PFSK-1 (cell line): ENCODE data around the gene XRCC4.

Experiments
- FOXP2 ChIP-seq: optimal IDR thresholded peaks from 2 replicates; pipeline ENCODE3; 2011; ENCODE audit warnings: borderline replicate concordance, control low read depth, inconsistent platforms; ENCODE audit not compliant: insufficient read depth; ENCODE audit errors: extremely low read length, extremely low read depth
- POLR2AphosphoS5 ChIP-seq: IDR thresholded peaks from 2 replicates; pipeline ENCODE4 v1.6.1; 2012; ENCODE audit warnings: low read depth, mild to moderate bottlenecking, control low read depth, low read length, moderate library complexity
- SIN3A ChIP-seq: IDR thresholded peaks from 2 replicates; pipeline ENCODE4 v1.6.1; 2012; ENCODE audit warnings: mild to moderate bottlenecking, low read length, moderate library complexity, borderline replicate concordance; ENCODE audit not compliant: insufficient read depth
- TAF1 ChIP-seq: IDR thresholded peaks from 2 replicates; pipeline ENCODE4 v1.6.1; 2012; ENCODE audit warnings: low read length, control low read depth, borderline replicate concordance; ENCODE audit not compliant: insufficient read depth
- TF ChIP-seq, protein P1 (sequence below), 2 experiments: IDR thresholded peaks; 2 replicates each; pipeline versions ENCODE4 v1.6.1 to v1.8.0; 2011 to 2012; ENCODE audit warnings: low read depth in 2 of 2, low read length in 2 of 2, control low read depth in 1 of 2, inconsistent platforms in 1 of 2, mild to moderate bottlenecking in 1 of 2, moderate library complexity in 1 of 2; ENCODE audit not compliant: insufficient read depth in 1 of 2

The XRCC4 gene

DNA sequence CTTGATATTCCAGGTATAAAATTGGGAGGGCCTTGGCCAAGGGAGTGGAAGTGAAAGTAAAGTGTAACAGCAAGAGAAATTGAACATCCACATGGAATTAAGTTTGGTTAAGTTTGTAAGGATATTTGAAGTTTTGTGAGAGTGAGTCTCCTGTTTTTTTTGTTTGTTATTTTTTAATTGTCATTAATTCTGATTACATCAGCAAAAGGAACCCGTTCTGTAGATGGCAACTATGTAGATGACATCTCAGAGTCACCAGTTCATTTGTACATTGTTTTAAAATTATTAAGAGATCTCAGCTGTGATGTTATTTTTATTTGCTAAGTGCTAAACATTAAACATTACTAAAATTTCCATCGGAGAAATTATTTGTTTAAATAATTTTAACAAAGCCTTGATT is 65.2 kb downstream of the XRCC4 start:
- TF ChIP-seq POLR2AphosphoS5 (no peak), TAF1 (no peak), FOXP2 (no peak), SIN3A (no peak)
- TF ChIP-seq, protein P1, sequence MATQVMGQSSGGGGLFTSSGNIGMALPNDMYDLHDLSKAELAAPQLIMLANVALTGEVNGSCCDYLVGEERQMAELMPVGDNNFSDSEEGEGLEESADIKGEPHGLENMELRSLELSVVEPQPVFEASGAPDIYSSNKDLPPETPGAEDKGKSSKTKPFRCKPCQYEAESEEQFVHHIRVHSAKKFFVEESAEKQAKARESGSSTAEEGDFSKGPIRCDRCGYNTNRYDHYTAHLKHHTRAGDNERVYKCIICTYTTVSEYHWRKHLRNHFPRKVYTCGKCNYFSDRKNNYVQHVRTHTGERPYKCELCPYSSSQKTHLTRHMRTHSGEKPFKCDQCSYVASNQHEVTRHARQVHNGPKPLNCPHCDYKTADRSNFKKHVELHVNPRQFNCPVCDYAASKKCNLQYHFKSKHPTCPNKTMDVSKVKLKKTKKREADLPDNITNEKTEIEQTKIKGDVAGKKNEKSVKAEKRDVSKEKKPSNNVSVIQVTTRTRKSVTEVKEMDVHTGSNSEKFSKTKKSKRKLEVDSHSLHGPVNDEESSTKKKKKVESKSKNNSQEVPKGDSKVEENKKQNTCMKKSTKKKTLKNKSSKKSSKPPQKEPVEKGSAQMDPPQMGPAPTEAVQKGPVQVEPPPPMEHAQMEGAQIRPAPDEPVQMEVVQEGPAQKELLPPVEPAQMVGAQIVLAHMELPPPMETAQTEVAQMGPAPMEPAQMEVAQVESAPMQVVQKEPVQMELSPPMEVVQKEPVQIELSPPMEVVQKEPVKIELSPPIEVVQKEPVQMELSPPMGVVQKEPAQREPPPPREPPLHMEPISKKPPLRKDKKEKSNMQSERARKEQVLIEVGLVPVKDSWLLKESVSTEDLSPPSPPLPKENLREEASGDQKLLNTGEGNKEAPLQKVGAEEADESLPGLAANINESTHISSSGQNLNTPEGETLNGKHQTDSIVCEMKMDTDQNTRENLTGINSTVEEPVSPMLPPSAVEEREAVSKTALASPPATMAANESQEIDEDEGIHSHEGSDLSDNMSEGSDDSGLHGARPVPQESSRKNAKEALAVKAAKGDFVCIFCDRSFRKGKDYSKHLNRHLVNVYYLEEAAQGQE (IDR thresholded peaks at IDR 0.05; ENCODE audit: insufficient read depth in 1 of 2, low read depth in 2 of 2, low read length in 2 of 2), result no peak

DNA sequence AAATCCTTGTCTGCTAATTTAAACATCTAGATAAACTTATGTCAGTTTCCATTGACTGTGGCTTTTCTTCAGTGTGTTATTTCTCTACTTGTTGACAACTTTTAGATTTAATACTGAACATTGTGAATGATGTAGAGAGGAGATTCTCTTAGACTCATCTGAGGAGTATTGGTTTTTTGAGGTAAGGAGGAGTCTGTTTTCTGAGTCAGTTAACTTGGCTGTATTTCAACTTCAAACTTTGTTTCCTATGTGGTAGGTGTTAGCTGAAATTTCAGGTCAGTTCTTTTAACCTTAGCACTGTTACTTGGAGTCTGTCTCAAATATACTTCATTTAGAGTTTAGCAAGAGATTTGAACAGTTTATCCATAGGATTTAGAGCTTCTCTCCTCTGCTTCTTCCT is 67.9 kb downstream of the XRCC4 start:
- TF ChIP-seq, protein P1 (IDR thresholded peaks at IDR 0.05; ENCODE audit: insufficient read depth in 1 of 2, low read depth in 2 of 2, low read length in 2 of 2), result no peak
- TF ChIP-seq FOXP2 (no peak), POLR2AphosphoS5 (no peak), TAF1 (no peak), SIN3A (no peak)

DNA sequence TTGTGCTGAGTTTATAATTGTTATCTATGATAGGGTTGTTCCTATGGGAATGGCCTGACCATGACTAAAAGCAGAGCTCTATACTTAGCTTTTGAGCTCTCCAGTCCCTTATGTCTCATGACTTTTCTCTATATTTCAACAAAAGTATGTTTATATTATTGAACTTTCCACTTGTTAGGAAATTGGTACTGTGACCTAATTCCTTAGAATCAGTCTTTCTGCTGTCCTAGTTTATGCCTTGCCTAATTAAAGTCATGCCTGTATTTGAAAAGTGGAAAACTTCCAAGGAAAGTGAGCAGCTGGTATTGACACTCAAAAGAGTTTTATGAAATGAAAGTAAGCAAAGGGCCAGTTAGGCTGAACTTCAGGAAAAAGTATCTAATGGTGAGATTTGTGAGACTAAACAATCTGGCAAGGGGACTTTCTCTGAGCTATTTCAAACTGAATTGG is 68.6 kb downstream of the XRCC4 start:
- TF ChIP-seq SIN3A, result no peak
- TF ChIP-seq FOXP2, result no peak

DNA sequence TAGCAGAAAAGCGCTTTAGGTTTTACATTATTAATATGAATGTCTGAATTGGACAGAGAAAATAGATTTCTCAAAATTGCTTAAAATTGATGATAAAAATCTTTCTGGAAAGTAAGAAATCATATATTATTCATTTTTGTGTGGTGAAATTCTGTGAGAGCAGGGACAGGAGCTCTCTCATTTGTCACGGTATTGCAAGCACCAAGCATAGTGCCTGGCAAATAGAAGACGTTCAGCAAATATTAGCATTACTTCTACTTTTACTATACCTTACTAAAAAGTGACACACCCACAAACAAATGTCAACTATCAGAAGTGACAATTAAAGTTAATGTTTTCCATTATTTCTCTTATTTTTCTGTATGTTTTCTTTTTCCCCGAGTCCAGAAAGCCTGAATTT is 69.1 kb downstream of the XRCC4 start:
- TF ChIP-seq, protein P1 (IDR thresholded peaks at IDR 0.05; ENCODE audit: insufficient read depth in 1 of 2, low read depth in 2 of 2, low read length in 2 of 2), result no peak
- TF ChIP-seq FOXP2 (no peak), SIN3A (no peak), TAF1 (no peak), POLR2AphosphoS5 (no peak)

DNA sequence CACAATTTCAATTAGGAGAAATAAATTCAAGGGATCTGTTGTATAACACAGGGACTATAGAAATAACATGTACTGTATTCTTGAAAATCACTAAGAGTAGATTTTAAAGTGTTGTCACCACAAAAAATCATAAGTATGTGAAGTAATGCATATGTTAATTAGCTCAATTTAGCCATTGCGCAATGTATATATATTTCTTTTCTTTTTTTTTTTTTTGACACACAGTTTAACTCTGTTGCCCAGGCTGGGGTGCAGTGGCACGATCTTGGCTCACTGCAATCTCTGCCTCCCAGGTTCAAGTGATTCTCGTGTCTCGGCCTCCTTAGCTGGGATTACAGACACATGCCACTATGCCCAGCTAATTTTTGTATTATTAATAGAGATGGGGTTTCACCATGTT is 70.2 kb downstream of the XRCC4 start:
- TF ChIP-seq TAF1 (no peak), POLR2AphosphoS5 (no peak), FOXP2 (no peak), SIN3A (no peak)
- TF ChIP-seq, protein P1 (IDR thresholded peaks at IDR 0.05; ENCODE audit: insufficient read depth in 1 of 2, low read depth in 2 of 2, low read length in 2 of 2), result no peak
